DOHH2 (cell line): Measurements from ENCODE around the gene CEACAM5.

Source experiments
- H3F3A ChIP-seq: fragments of 200-600 bp; sonication (generic), shearing (Covaris generic); 2 replicates; pipeline ENCODE4 v1.6.0; 2016; ENCODE audit warnings: antibody characterized with exemption, mild to moderate bottlenecking; ENCODE audit not compliant: control insufficient read depth, insufficient read depth
- H3K27ac ChIP-seq: fragments of 200-600 bp; sonication (generic); 2 replicates; pipeline ENCODE4 v1.5.1; 2014; ENCODE audit warnings: low read depth, mild to moderate bottlenecking, low read length, moderate library complexity
- H3K27me3 ChIP-seq: fragments of 200-600 bp; sonication (generic); 2 replicates; pipeline ENCODE4 v1.6.1; 2014; ENCODE audit warnings: mild to moderate bottlenecking, low read length, mixed read lengths; ENCODE audit not compliant: control insufficient read depth
- H3K36me3 ChIP-seq: fragments of 200-600 bp; sonication (generic); 2 replicates; pipeline ENCODE4 v1.6.1; 2014; ENCODE audit warnings: mild to moderate bottlenecking, low read length, moderate library complexity, mixed read lengths; ENCODE audit not compliant: control insufficient read depth
- H3K4me1 ChIP-seq: fragments of 200-600 bp; sonication (generic); 2 replicates; pipeline ENCODE4 v1.6.1; 2014; ENCODE audit warnings: mild to moderate bottlenecking, low read length, mixed read lengths; ENCODE audit not compliant: control insufficient read depth
- H3K4me2 ChIP-seq: fragments of 200-600 bp; sonication (generic); 2 replicates; pipeline ENCODE4 v1.6.0; 2014; ENCODE audit warnings: mild to moderate bottlenecking, low read length, moderate library complexity
- H3K4me3 ChIP-seq: fragments of 200-600 bp; sonication (generic); 2 replicates; pipeline ENCODE4 v1.5.1; 2014; ENCODE audit warnings: mild to moderate bottlenecking, low read length, mixed read lengths
- H3K79me2 ChIP-seq: fragments of 200-600 bp; sonication (generic); 2 replicates; pipeline ENCODE4 v1.6.1; 2014; ENCODE audit warnings: mild to moderate bottlenecking, low read length, mixed read lengths; ENCODE audit not compliant: control insufficient read depth
- H3K9me2 ChIP-seq: fragments of 200-600 bp; sonication (generic); replicated peaks from 2 replicates; pipeline ENCODE4 v1.6.1; 2014; ENCODE audit warnings: mild to moderate bottlenecking, low read length, mixed read lengths; ENCODE audit not compliant: control insufficient read depth
- H3K9me3 ChIP-seq: fragments of 200-600 bp; sonication (generic); 2 replicates; pipeline ENCODE4 v1.6.1; 2014; ENCODE audit warnings: antibody characterized with exemption, low read length, mixed read lengths; ENCODE audit not compliant: control insufficient read depth, insufficient read depth
- H4K20me1 ChIP-seq: fragments of 200-600 bp; sonication (generic); 2 replicates; pipeline ENCODE4 v1.6.0; 2014; ENCODE audit warnings: low read depth, mild to moderate bottlenecking, antibody characterized with exemption, low read length, moderate library complexity; ENCODE audit not compliant: control insufficient read depth, insufficient read depth
- EZH2phosphoT487 ChIP-seq: fragments of 200-600 bp; sonication (generic); IDR thresholded peaks from 2 replicates; pipeline ENCODE4 v1.6.1; 2017; ENCODE audit warnings: borderline replicate concordance, mild to moderate bottlenecking, antibody characterized with exemption, low read length, moderate library complexity, mixed read lengths
- TF ChIP-seq, protein P1 (sequence below): fragments of 200-600 bp; sonication (generic); IDR thresholded peaks from one replicate; pipeline ENCODE4 v1.5.1; 2014; ENCODE audit warnings: antibody characterized with exemption, mild to moderate bottlenecking, low read depth, low read length; ENCODE audit not compliant: poor library complexity, severe bottlenecking

The CEACAM5 gene

DNA sequence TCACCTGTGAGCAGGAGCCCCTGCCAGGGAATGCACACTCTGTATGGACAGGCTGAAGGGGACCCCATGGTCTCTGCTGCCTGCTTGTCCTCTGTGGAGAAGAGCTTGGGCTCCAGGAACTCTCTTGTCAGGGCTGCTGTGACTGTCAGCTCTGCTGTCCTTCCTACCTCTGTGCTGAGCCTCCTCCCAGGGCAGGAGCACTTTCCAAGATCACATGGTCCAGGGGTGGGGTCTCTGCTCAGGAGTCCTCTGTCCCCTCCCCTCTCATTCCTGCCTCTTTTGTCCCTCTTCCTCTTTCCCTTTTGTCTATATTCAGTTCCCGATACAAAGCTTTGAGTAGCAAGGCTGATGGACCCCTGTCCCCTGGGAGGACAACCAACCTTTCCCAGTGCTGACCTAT is 20.3 kb upstream of the CEACAM5 start, which contains the start of gene CEACAM7:
Gene CEACAM7, minus strand, starts transcription at position 173 of the 400 bp plus-strand sequence. Its CDS starts 105 bp downstream, at position 68.
- H3F3A ChIP-seq = no peaks in the 10 kb centered on the region
- H3K4me1 ChIP-seq = no peaks in the 10 kb centered on the region
- H3K36me3 ChIP-seq = no peaks in the 10 kb centered on the region
- no peaks in the 10 kb centered on the region for H3K79me2 ChIP-seq
- H3K4me3 ChIP-seq = no peak within 1 kb of the TSS
- TF ChIP-seq, protein P1, sequence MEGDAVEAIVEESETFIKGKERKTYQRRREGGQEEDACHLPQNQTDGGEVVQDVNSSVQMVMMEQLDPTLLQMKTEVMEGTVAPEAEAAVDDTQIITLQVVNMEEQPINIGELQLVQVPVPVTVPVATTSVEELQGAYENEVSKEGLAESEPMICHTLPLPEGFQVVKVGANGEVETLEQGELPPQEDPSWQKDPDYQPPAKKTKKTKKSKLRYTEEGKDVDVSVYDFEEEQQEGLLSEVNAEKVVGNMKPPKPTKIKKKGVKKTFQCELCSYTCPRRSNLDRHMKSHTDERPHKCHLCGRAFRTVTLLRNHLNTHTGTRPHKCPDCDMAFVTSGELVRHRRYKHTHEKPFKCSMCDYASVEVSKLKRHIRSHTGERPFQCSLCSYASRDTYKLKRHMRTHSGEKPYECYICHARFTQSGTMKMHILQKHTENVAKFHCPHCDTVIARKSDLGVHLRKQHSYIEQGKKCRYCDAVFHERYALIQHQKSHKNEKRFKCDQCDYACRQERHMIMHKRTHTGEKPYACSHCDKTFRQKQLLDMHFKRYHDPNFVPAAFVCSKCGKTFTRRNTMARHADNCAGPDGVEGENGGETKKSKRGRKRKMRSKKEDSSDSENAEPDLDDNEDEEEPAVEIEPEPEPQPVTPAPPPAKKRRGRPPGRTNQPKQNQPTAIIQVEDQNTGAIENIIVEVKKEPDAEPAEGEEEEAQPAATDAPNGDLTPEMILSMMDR = no peak
- TF ChIP-seq EZH2phosphoT487 = no peak
- no peaks in the 10 kb centered on the region for H3K9me2 ChIP-seq
- peaks cover 6% of the 10 kb centered on the region; the same call in 1 of the 2 replicates for H3K27me3 ChIP-seq
- no peaks in the 10 kb centered on the region for H3K9me3 ChIP-seq
- H4K20me1 ChIP-seq = no peaks in the 10 kb centered on the region; the same call in 1 of the 2 replicates
- H3K4me2 ChIP-seq = no peak within 1 kb of the TSS
- no peak within 1 kb of the TSS for H3K27ac ChIP-seq

DNA sequence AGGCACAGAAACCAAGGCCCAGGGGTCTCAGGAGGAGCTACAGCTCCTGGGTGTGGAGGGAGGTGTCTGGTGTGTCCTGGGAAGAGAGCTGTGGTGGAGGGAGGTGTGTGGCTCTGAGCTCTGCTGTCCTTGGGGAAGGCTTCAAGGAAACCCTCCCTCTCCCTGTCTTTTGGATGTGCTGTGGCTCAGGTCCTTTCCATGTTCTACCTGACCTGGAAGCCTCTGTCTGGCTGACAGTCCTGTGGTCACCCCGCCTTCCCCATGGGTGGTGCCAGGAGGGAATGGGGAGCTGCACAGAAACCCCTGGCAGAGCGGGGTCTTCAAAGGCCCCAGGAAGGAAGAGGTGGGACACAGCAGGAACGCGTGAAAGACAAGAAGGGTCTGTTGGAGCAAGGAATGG is 19.7 kb upstream of the CEACAM5 start:
- no peaks in the 10 kb centered on the region for H3K79me2 ChIP-seq
- peaks cover 6% of the 10 kb centered on the region; the same call in 1 of the 2 replicates for H3K27me3 ChIP-seq
- no peaks in the 10 kb centered on the region; the same call in 1 of the 2 replicates for H4K20me1 ChIP-seq
- no peak overlapping the region for H3K4me2 ChIP-seq
- no peak overlapping the region for H3K27ac ChIP-seq
- no peaks in the 10 kb centered on the region for H3K4me1 ChIP-seq
- no peaks in the 10 kb centered on the region for H3K36me3 ChIP-seq
- no peaks in the 10 kb centered on the region for H3K9me3 ChIP-seq
- no peaks in the 10 kb centered on the region for H3K9me2 ChIP-seq
- TF ChIP-seq, protein P1 = no peak
- no peak for TF ChIP-seq EZH2phosphoT487
- H3F3A ChIP-seq = no peaks in the 10 kb centered on the region
- H3K4me3 ChIP-seq = no peak overlapping the region

DNA sequence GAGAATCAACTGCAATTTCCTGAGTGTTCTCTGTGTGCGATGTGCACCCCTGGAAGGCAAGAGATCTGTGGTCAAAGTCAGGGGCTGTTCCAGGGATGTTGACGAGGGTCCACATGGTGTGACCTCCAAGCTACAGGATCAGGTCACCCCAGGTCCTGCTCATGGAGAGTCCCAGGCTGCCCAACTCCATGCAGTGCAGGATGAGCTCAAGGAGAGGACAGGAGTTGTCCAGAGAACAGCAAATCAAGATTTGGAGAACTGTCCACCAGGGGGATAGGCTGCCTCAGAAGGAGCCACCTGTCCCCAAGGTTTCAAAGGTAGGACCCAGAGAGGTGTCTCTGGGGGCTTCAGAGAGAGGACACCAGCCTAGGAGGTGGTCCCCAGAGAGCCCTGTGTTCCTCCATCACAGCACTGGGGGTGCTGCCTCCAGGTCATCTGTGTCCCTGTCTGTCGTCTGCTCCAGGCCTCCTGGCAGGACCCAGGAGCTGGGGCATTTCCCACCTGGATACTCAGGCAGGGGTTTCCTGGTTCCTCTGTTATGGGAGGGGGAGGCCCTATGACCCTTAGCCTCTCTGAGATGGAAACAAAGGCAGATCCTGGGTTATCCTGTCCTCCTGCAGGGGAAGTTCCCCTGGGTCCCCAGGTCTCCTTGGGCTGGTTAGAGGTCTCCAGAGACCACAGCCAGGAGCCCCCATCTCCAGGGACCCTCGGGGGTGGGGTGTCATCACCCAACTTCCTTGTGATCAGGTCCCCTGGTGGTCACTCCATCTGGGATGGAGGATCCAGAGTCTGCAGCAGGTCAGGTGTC is 18.2 kb upstream of the CEACAM5 start:
- H4K20me1 ChIP-seq = no peaks in the 10 kb centered on the region; the same call in 1 of the 2 replicates
- H3K4me2 ChIP-seq = no peak overlapping the region
- H3K4me1 ChIP-seq = no peaks in the 10 kb centered on the region
- H3K36me3 ChIP-seq = no peaks in the 10 kb centered on the region
- peaks cover 6% of the 10 kb centered on the region; the same call in 1 of the 2 replicates for H3K27me3 ChIP-seq
- H3K4me3 ChIP-seq = no peak overlapping the region
- no peak for TF ChIP-seq EZH2phosphoT487
- H3F3A ChIP-seq = no peaks in the 10 kb centered on the region
- H3K27ac ChIP-seq = no peak overlapping the region
- H3K79me2 ChIP-seq = no peaks in the 10 kb centered on the region
- H3K9me3 ChIP-seq = no peaks in the 10 kb centered on the region
- no peaks in the 10 kb centered on the region for H3K9me2 ChIP-seq

DNA sequence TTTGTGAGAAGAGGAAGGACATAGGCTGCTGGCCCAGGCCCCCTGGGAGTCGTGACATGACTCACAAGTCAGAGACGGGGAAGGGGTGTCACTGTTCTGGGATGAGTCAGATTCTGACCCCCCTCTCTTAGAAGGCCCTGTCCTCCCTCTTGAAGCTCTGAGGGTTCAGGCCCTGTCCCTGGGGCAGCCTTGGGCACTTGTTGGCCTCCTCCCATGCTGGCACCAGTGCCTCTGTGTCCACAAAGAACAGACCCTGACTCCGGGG is 17.7 kb upstream of the CEACAM5 start:
- H4K20me1 ChIP-seq = no peaks in the 10 kb centered on the region; the same call in 1 of the 2 replicates
- H3K4me3 ChIP-seq = no peak overlapping the region
- TF ChIP-seq, protein P1 = no peak
- no peak for TF ChIP-seq EZH2phosphoT487

More for the DNA sequence above, 17.7 kb upstream of the CEACAM5 start:
- Histone ChIP-seq H3K79me2 (no peaks in the 10 kb centered on the region), H3K9me2 (no peaks in the 10 kb centered on the region), H3K4me1 (no peaks in the 10 kb centered on the region), H3K4me2 (no peak overlapping the region), H3F3A (no peaks in the 10 kb centered on the region), H3K9me3 (no peaks in the 10 kb centered on the region), H3K36me3 (no peaks in the 10 kb centered on the region), H3K27ac (no peak overlapping the region), H3K27me3 (peaks cover 6% of the 10 kb centered on the region; the same call in 1 of the 2 replicates)
